Tongue (tissue), 2 donors: ENCODE results near the gene CH25H. TPM values are rescaled to one million over a fixed set of nuclear protein-coding genes. Genes with fewer than 3 reads are reported as not detected.
"Not testable (repeated sequence)": the region's sequence is repeated elsewhere in the genome, so short reads cannot be mapped to it uniquely, and the experiment has no call there.

Source experiments
- DNase-seq: peaks from one replicate; pipeline ENCODE4 v3.0.0-alpha.2; 2015
- total RNA-seq: library from RNA; depleted of rRNA; stranded (reverse); fragments of >200 nt; gene quantifications from one replicate; pipeline ENCODE4 v1.2.3, GENCODE V29; 2014

CH25H gene
- 0.21 TPM for total RNA-seq

- peak; percentile 88 for DNase-seq
Observed at GRCh38 chr10:89207181-89207800, at the start of gene CH25H. CH25H (minus strand) TSS chr10:89207317; CDS start chr10:89207292, 25 bp downstream.

- DNase-seq, result no peak
Observed at GRCh38 chr10:89256340-89256739, 49.2 kb upstream of the CH25H start.

- no peak for DNase-seq
Observed at GRCh38 chr10:89255793-89256192, 48.7 kb upstream of the CH25H start.

GRCh38 chr10:89255091-89255579, 48.0 kb upstream of the CH25H start:
- DNase-seq, result not testable (repeated sequence)

- DNase-seq, result no peak
Observed at GRCh38 chr10:89252225-89252585, 45.1 kb upstream of the CH25H start.

- DNase-seq, result peak; percentile 98
Observed at GRCh38 chr10:89251409-89252224, 44.5 kb upstream of the CH25H start, which contains the start of gene LIPA. LIPA (minus strand) TSS chr10:89251775; CDS start chr10:89247648, 4,127 bp downstream.

GRCh38 chr10:89250865-89251408, 43.8 kb upstream of the CH25H start:
- no peak for DNase-seq

- DNase-seq, result no peak
Observed at GRCh38 chr10:89248990-89249389, 41.9 kb upstream of the CH25H start.

GRCh38 chr10:89247623-89248022, 40.5 kb upstream of the CH25H start:
- DNase-seq, result not testable (repeated sequence)

- no peak for DNase-seq
Observed at GRCh38 chr10:89245802-89246201, 38.7 kb upstream of the CH25H start.

- DNase-seq, result no peak
Observed at GRCh38 chr10:89242840-89243568, 35.9 kb upstream of the CH25H start.

- no peak for DNase-seq
Observed at GRCh38 chr10:89242345-89242684, 35.2 kb upstream of the CH25H start.

GRCh38 chr10:89241486-89242344, 34.6 kb upstream of the CH25H start:
- no peak for DNase-seq

GRCh38 chr10:89241026-89241425, 33.9 kb upstream of the CH25H start:
- no peak for DNase-seq

- DNase-seq, result no peak
Observed at GRCh38 chr10:89240519-89240918, 33.4 kb upstream of the CH25H start.

- no peak for DNase-seq
Observed at GRCh38 chr10:89238956-89239644, 32.0 kb upstream of the CH25H start.

GRCh38 chr10:89237849-89238248, 30.7 kb upstream of the CH25H start:
- no peak for DNase-seq

- DNase-seq, result no peak
Observed at GRCh38 chr10:89236226-89236797, 29.2 kb upstream of the CH25H start.

- DNase-seq, result no peak
Observed at GRCh38 chr10:89235073-89235798, 28.1 kb upstream of the CH25H start.

GRCh38 chr10:89233033-89233432, 25.9 kb upstream of the CH25H start:
- DNase-seq, result no peak
